SK-N-SH (cell line): ENCODE data around the gene ST7. TPM values are rescaled to one million over a fixed set of nuclear protein-coding genes. Genes with fewer than 3 reads are reported as not detected.

Experiments used
- CTCF ChIA-PET: fragments of 300-600, 350-600 bp; formaldehyde crosslinking; extraction: SDS; loops from one replicate; lab custom pipeline; 2021; lab: Yijun Ruan, JAX
- POLR2A ChIA-PET: fragments of 350-600 bp; sonication (Branson Sonifier 250); formaldehyde crosslinking; extraction: SDS; loops from one replicate; lab custom pipeline; 2020; ENCODE audit warnings: antibody characterized with exemption, inconsistent platforms; lab: Yijun Ruan, JAX
- DNase-seq: peaks from one replicate; pipeline ENCODE4 v3.0.0; 2012
- H2AFZ ChIP-seq: fragments of 200-600 bp; sonication (generic); 2 replicates; pipeline ENCODE4 v1.8.1; 2016; ENCODE audit warnings: antibody characterized with exemption, mild to moderate bottlenecking, low read depth
- H3F3A ChIP-seq: fragments of 200-600 bp; sonication (generic); replicated peaks from 2 replicates; pipeline ENCODE3; 2016; ENCODE audit warnings: antibody characterized with exemption, mild to moderate bottlenecking; ENCODE audit not compliant: insufficient read depth
- H3K27ac ChIP-seq, 2 experiments: fragments of 200-500 bp in 1 of 2; fragments of 200-600 bp in 1 of 2; sonication (Bioruptor generic) in 1 of 2; sonication (generic), shearing (Covaris generic) in 1 of 2; 2 replicates each; pipeline versions ENCODE4 v1.5.1 to v1.6.1; 2014 to 2016; ENCODE audit warnings: low read depth in 2 of 2, inconsistent platforms in 1 of 2, low read length in 1 of 2, mild to moderate bottlenecking in 1 of 2, mixed read lengths in 1 of 2
- H3K27me3 ChIP-seq: fragments of 200-600 bp; sonication (generic), shearing (Covaris generic); 2 replicates; pipeline ENCODE4 v1.6.1; 2016; ENCODE audit warnings: mixed run types; ENCODE audit not compliant: insufficient read depth
- H3K36me3 ChIP-seq, 2 experiments: fragments of 200-500 bp in 1 of 2; fragments of 200-600 bp in 1 of 2; sonication (Bioruptor generic) in 1 of 2; sonication (generic) in 1 of 2; replicated peaks in 1 of 2; 2 replicates each; pipeline versions ENCODE3 to v1.5.1; 2014 to 2016; ENCODE audit warnings: low read length in 1 of 2, mild to moderate bottlenecking in 1 of 2; ENCODE audit not compliant: insufficient read depth in 2 of 2, control insufficient read depth in 1 of 2
- H3K4me1 ChIP-seq, 2 experiments: fragments of 200-500 bp in 1 of 2; fragments of 200-600 bp in 1 of 2; sonication (Bioruptor generic) in 1 of 2; sonication (generic), shearing (Covaris generic) in 1 of 2; 2 replicates each; pipeline versions ENCODE4 v1.5.1 to v1.6.1; 2014 to 2016; ENCODE audit warnings: low read depth in 1 of 2, low read length in 1 of 2, mixed run types in 1 of 2; ENCODE audit not compliant: insufficient read depth in 2 of 2, control insufficient read depth in 1 of 2
- H3K4me2 ChIP-seq: fragments of 200-600 bp; sonication (generic), shearing (Covaris generic); 2 replicates; pipeline ENCODE4 v1.6.1; 2017; ENCODE audit warnings: mixed run types
- H3K4me3 ChIP-seq, 2 experiments: fragments of 200-500 bp in 1 of 2; fragments of 200-600 bp in 1 of 2; sonication (Bioruptor generic) in 1 of 2; sonication (generic), shearing (Covaris generic) in 1 of 2; 2 replicates each; pipeline versions ENCODE4 v1.5.1 to v1.8.1; 2014 to 2016; ENCODE audit warnings: low read depth in 2 of 2, inconsistent platforms in 1 of 2, low read length in 1 of 2, mild to moderate bottlenecking in 1 of 2, mixed read lengths in 1 of 2, moderate library complexity in 1 of 2
- H3K79me2 ChIP-seq: fragments of 200-600 bp; sonication (generic); 2 replicates; pipeline ENCODE4 v1.8.1; 2017; ENCODE audit warnings: mild to moderate bottlenecking; ENCODE audit not compliant: insufficient read depth
- H3K9ac ChIP-seq: fragments of 200-600 bp; sonication (generic); 2 replicates; pipeline ENCODE4 v1.6.1; 2017; ENCODE audit warnings: mixed run types
- H3K9me2 ChIP-seq: fragments of 200-600 bp; sonication (generic); 2 replicates; pipeline ENCODE4 v1.6.1; 2017; ENCODE audit warnings: mixed run types
- H3K9me3 ChIP-seq: fragments of 200-600 bp; sonication (generic); 2 replicates; pipeline ENCODE4 v1.6.1; 2017; ENCODE audit warnings: mixed run types, mild to moderate bottlenecking, moderate library complexity
- H4K20me1 ChIP-seq: fragments of 200-600 bp; sonication (generic); 2 replicates; pipeline ENCODE4 v1.6.1; 2017; ENCODE audit warnings: mild to moderate bottlenecking, mixed run types; ENCODE audit not compliant: insufficient read depth
- FOXJ3 ChIP-seq: sonication (generic); formaldehyde crosslinking; IDR thresholded peaks from 2 replicates; pipeline ENCODE4 v1.5.1; 2020; ENCODE audit warnings: mild to moderate bottlenecking, missing genetic modification reagents
- GATA2 ChIP-seq: sonication (generic); formaldehyde crosslinking; IDR thresholded peaks from 2 replicates; pipeline ENCODE4 v1.5.0; 2020; ENCODE audit warnings: mild to moderate bottlenecking, missing genetic modification reagents
- MXI1 ChIP-seq: IDR thresholded peaks from 2 replicates; pipeline ENCODE4 v1.6.1; 2012; ENCODE audit warnings: mild to moderate bottlenecking, low read depth, low read length, improper control_type of control experiment
- POLR2AphosphoS5 ChIP-seq: IDR thresholded peaks from 2 replicates; pipeline ENCODE4 v1.6.1; 2012; ENCODE audit warnings: low read depth, low read length
- RAD21 ChIP-seq: IDR thresholded peaks from 2 replicates; pipeline ENCODE4 v1.6.1; 2012; ENCODE audit warnings: mild to moderate bottlenecking, low read length
- RXRA ChIP-seq: IDR thresholded peaks from 2 replicates; pipeline ENCODE4 v1.4.0; 2012; ENCODE audit warnings: low read depth, mild to moderate bottlenecking, borderline replicate concordance
- TAF1 ChIP-seq: IDR thresholded peaks from 2 replicates; pipeline ENCODE4 v1.6.1; 2012; ENCODE audit warnings: low read depth, mild to moderate bottlenecking, low read length, moderate library complexity, borderline replicate concordance
- USF2 ChIP-seq: fragments of 150-350 bp; IDR thresholded peaks from 2 replicates; pipeline ENCODE4 v1.6.1; 2017; ENCODE audit warnings: antibody characterized with exemption, low read length, low read depth, borderline replicate concordance
- WGBS: methylation state at CpG from one replicate; pipeline ENCODE4 v1.1.6; 2017; ENCODE audit warnings: low lambda C conversion rate; 5-methylcytosine and 5-hydroxymethylcytosine counted together
- polyA plus RNA-seq, 3 experiments: library from polyadenylated mRNA; depleted of rRNA; stranded (reverse); fragments of >200 nt; gene quantifications; 2 replicates each; pipeline ENCODE4 v1.2.3, GENCODE V29; 2012
- TF ChIP-seq, protein P1 (sequence below): IDR thresholded peaks from 2 replicates; pipeline ENCODE4 v1.4.0; 2012; ENCODE audit warnings: low read depth, borderline replicate concordance
- TF ChIP-seq, protein P2 (sequence below): IDR thresholded peaks from 2 replicates; pipeline ENCODE4 v1.4.0; 2012; ENCODE audit warnings: low read depth
- TF ChIP-seq, protein P3 (sequence below): IDR thresholded peaks from 2 replicates; pipeline ENCODE4 v1.6.1; 2012; ENCODE audit warnings: mild to moderate bottlenecking, low read depth, low read length, moderate library complexity

ST7 gene
- polyA plus RNA-seq, 1 of the 3 experiments (the other 2 are of a cell fraction) = 23.5 TPM

- no peak overlapping the region for H3K4me2 ChIP-seq
- H3K27ac ChIP-seq = no peak overlapping the region
- H3K9me2 ChIP-seq = no peaks in the 10 kb centered on the region
- no peak overlapping the region for H2AFZ ChIP-seq
- no peaks in the 10 kb centered on the region for H4K20me1 ChIP-seq
- H3K9me3 ChIP-seq = 0 out of 2 replicates have a peak, but pooled peaks cover 5% of the 10 kb centered on the region
- H3F3A ChIP-seq = peaks cover 3% of the 10 kb centered on the region
- POLR2A ChIA-PET = interaction anchor here (0.6 kb wide), 1 partner anchor 11 kb away, joined by 3 read pairs; no protein-coding TSS in a partner anchor
- H3K4me1 ChIP-seq = peaks cover 0 to 30% of the 10 kb centered on the region in 2 experiments; a peak in 2 of 4 replicates
- H3K27me3 ChIP-seq = no peaks in the 10 kb centered on the region
- no peak for TF ChIP-seq POLR2AphosphoS5
- no peak for TF ChIP-seq RAD21
- peaks cover 28% of the 10 kb centered on the region for H3K79me2 ChIP-seq
- peaks cover 0 to 6% of the 10 kb centered on the region in 2 experiments for H3K36me3 ChIP-seq
- CTCF ChIA-PET = no interaction called here
- DNase-seq = no peak
- H3K4me3 ChIP-seq = no peak overlapping the region
- 84% methylated on average over 2 of the region's 2 CpGs for WGBS
- no peak overlapping the region for H3K9ac ChIP-seq
These were observed 91.4 kb downstream of the ST7 start for GRCh38 chr7:117044664-117045063.

DNA sequence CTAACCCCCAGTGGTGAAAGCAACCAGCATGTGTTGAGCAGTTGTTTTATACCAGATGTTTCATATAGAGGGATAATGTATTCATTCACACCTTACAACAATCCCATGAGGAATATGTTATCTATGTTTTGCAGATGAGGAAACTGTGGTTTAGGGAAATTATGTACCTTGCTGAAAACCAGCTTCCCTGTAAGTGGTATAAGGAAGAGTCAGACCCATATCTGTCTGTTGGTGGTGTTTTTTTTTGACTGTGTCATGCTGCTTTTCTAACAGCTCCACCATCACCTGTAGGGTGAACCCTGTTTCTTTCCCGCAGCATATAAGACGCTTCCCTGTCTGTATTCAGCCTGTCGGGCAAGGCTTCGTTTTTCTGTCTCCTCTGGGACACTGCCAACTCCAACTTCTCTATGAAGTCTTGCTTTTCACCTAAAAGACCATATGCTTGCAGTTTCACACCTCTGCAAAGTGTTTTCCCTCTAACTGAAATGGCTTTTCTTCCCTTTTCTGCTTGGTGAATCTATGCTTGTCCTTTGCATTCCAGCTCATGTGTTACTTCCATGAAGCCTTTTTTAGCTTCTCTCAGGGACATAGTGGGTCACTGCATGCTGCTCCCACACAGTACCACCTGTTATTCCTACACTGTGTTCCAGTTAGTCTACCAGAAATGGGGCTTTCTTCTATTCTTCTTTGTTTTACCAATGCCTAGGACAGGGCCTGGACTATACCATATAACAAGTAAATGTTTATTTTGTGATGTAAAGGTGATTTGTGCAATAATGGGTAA, 92.8 kb downstream of the ST7 start:
- Histone ChIP-seq H4K20me1 (no peaks in the 10 kb centered on the region), H3K9me3 (0 out of 2 replicates have a peak, but pooled peaks cover 5% of the 10 kb centered on the region), H3K27me3 (no peaks in the 10 kb centered on the region), H3K9me2 (no peaks in the 10 kb centered on the region), H3K79me2 (peaks cover 29% of the 10 kb centered on the region), H2AFZ (no peak overlapping the region), H3K9ac (no peak overlapping the region), H3K4me1 (peaks cover 5 to 33% of the 10 kb centered on the region in 2 experiments; a peak in 2 of 4 replicates), H3K36me3 (peaks cover 0 to 6% of the 10 kb centered on the region in 2 experiments), H3K4me2 (no peak overlapping the region), H3K4me3 (no peak overlapping the region), H3K27ac (no peak overlapping the region), H3F3A (peaks cover 3% of the 10 kb centered on the region)
- no peak for DNase-seq
- WGBS = 98% methylated on average over 4 of the region's 4 CpGs
- ChIA-PET CTCF (interaction anchor here (0.7 to 1.7 kb wide), 4 partner anchors 10 to 47 kb away, joined by 3 to 5 read pairs (median 4); no protein-coding TSS in a partner anchor), POLR2A (no interaction called here)
- TF ChIP-seq, protein P1, sequence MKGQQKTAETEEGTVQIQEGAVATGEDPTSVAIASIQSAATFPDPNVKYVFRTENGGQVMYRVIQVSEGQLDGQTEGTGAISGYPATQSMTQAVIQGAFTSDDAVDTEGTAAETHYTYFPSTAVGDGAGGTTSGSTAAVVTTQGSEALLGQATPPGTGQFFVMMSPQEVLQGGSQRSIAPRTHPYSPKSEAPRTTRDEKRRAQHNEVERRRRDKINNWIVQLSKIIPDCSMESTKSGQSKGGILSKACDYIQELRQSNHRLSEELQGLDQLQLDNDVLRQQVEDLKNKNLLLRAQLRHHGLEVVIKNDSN = no peak
- TF ChIP-seq GATA2 (no peak), RAD21 (no peak), RXRA (no peak), USF2 (no peak), MXI1 (no peak), TAF1 (no peak), FOXJ3 (CRISPR knock-in tag) (no peak)
- TF ChIP-seq, protein P2, sequence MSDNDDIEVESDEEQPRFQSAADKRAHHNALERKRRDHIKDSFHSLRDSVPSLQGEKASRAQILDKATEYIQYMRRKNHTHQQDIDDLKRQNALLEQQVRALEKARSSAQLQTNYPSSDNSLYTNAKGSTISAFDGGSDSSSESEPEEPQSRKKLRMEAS = no peak
- TF ChIP-seq, protein P3, sequence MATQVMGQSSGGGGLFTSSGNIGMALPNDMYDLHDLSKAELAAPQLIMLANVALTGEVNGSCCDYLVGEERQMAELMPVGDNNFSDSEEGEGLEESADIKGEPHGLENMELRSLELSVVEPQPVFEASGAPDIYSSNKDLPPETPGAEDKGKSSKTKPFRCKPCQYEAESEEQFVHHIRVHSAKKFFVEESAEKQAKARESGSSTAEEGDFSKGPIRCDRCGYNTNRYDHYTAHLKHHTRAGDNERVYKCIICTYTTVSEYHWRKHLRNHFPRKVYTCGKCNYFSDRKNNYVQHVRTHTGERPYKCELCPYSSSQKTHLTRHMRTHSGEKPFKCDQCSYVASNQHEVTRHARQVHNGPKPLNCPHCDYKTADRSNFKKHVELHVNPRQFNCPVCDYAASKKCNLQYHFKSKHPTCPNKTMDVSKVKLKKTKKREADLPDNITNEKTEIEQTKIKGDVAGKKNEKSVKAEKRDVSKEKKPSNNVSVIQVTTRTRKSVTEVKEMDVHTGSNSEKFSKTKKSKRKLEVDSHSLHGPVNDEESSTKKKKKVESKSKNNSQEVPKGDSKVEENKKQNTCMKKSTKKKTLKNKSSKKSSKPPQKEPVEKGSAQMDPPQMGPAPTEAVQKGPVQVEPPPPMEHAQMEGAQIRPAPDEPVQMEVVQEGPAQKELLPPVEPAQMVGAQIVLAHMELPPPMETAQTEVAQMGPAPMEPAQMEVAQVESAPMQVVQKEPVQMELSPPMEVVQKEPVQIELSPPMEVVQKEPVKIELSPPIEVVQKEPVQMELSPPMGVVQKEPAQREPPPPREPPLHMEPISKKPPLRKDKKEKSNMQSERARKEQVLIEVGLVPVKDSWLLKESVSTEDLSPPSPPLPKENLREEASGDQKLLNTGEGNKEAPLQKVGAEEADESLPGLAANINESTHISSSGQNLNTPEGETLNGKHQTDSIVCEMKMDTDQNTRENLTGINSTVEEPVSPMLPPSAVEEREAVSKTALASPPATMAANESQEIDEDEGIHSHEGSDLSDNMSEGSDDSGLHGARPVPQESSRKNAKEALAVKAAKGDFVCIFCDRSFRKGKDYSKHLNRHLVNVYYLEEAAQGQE = no peak
